Astrocyte (in vitro differentiated cells and primary cell): ENCODE data around the gene RRP12.

Experiments used
- CTCF ChIP-seq: IDR thresholded peaks from 2 replicates; pipeline ENCODE4 v1.5.1; 2011; ENCODE audit warnings: low read depth, mild to moderate bottlenecking, inconsistent platforms, low read length, moderate library complexity; ENCODE audit not compliant: insufficient read depth
- EZH2 ChIP-seq: IDR thresholded peaks from 2 replicates; pipeline ENCODE4 v1.6.1; 2012; ENCODE audit warnings: mild to moderate bottlenecking, low read length, inconsistent platforms; ENCODE audit not compliant: insufficient read depth

GRCh38 chr10:97349752-97350513, 51.2 kb downstream of the RRP12 start:
- TF ChIP-seq CTCF (no peak), EZH2 (no peak)
